ENCODE data around the gene NDST3. TPM values are rescaled to one million over a fixed set of nuclear protein-coding genes. Genes with fewer than 3 reads are reported as not detected.

The NDST3 gene
- total RNA-seq, 1 experiment from 2014 or later, result 0.70 TPM

GRCh38 chr4:118086344-118086743 is 52.1 kb downstream of the NDST3 start:
- H3K27ac Mint-ChIP-seq, result no peak overlapping the region; a peak in 1 of 7 replicates

More at GRCh38 chr4:118086344-118086743, 52.1 kb downstream of the NDST3 start:
- TF ChIP-seq CTCF (conservative IDR thresholded peaks at IDR 0.05), result no peak
- Histone ChIP-seq H3K9ac (ENCODE audit: extremely low read depth, insufficient read length, low read length) (no peak overlapping the region), H3K4ac (ENCODE audit: low read depth, low read length) (no peak overlapping the region), H4K20me1 (ENCODE audit: control insufficient read depth, insufficient read depth, insufficient read length) (no peaks in the 10 kb centered on the region), H3K27ac (ENCODE audit: insufficient read length, low read depth, low read length) (no peak overlapping the region), H3K4me1 (ENCODE audit: insufficient read depth, low read length) (no peaks in the 10 kb centered on the region; the same call in 1 of the 2 replicates), H2AFZ (ENCODE audit: low read length) (no peak overlapping the region), H4K5ac (ENCODE audit: insufficient read length, low read depth, low read length) (no peak overlapping the region), H3K23me2 (ENCODE audit: insufficient read length, low read depth, low read length, poor library complexity, severe bottlenecking) (no peaks in the 10 kb centered on the region), H2BK120ac (ENCODE audit: low read depth, low read length, poor library complexity, severe bottlenecking) (no peak overlapping the region), H3K4me2 (ENCODE audit: insufficient read depth, insufficient read length, low read length) (no peak overlapping the region), H2BK15ac (ENCODE audit: low read depth, low read length) (no peak overlapping the region), H3K9me3 (ENCODE audit: control insufficient read depth, low read depth, low read length) (no peaks in the 10 kb centered on the region), H2AK5ac (ENCODE audit: insufficient read length, low read length) (no peak overlapping the region), H2BK5ac (ENCODE audit: insufficient read length, low read length) (no peak overlapping the region), H2BK20ac (ENCODE audit: low read depth, low read length, poor library complexity, severe bottlenecking) (no peak overlapping the region), H4K91ac (ENCODE audit: insufficient read length, low read depth, low read length) (no peak overlapping the region), H3K27me3 (ENCODE audit: insufficient read depth, low read length) (no peaks in the 10 kb centered on the region), H3K14ac (ENCODE audit: insufficient read depth, low read length) (no peak overlapping the region), H3K79me2 (ENCODE audit: insufficient read depth, low read length) (no peaks in the 10 kb centered on the region), H3T11ph (ENCODE audit: low read length) (no peak overlapping the region), H3K56ac (ENCODE audit: insufficient read length, low read depth, low read length) (no peak overlapping the region), H4K8ac (replicated peaks; ENCODE audit: insufficient read length, low read depth, low read length) (no peak overlapping the region), H3K18ac (ENCODE audit: insufficient read length, low read depth, low read length) (no peak overlapping the region), H3K23ac (ENCODE audit: insufficient read length, low read depth, low read length) (no peak overlapping the region), H3K79me1 (ENCODE audit: insufficient read depth, low read depth, low read length, poor library complexity, severe bottlenecking) (no peaks in the 10 kb centered on the region), H2BK12ac (ENCODE audit: insufficient read length, low read depth, low read length) (no peak overlapping the region)
- no peaks in the 10 kb centered on the region for H3K27me3 Mint-ChIP-seq (ENCODE audit: low read depth)
- no peaks in the 10 kb centered on the region for H3K9me3 Mint-ChIP-seq
- H3K36me3 Mint-ChIP-seq (ENCODE audit: insufficient read depth in 1 of 3, low read depth in 3 of 3), result no peaks in the 10 kb centered on the region
- WGBS (ENCODE audit: extremely low coverage, insufficient read length, low lambda C conversion rate), result no CpG with 5 or more reads among the region's 3 CpGs
- peaks cover 15 to 18% of the 10 kb centered on the region in 2 experiments for H3K4me1 Mint-ChIP-seq
- no peak for DNase-seq
- H3K4me3 Mint-ChIP-seq, result no peak overlapping the region
